ENCODE measurements around the gene SLC16A10. TPM values are rescaled to one million over a fixed set of nuclear protein-coding genes. Genes with fewer than 3 reads are reported as not detected.
"Not testable (repeated sequence)": the region's sequence is repeated elsewhere in the genome, so short reads cannot be mapped to it uniquely, and the experiment has no call there.

SLC16A10 gene
- total RNA-seq, 1 donor from 2014 or later = 0.20 TPM

DNA sequence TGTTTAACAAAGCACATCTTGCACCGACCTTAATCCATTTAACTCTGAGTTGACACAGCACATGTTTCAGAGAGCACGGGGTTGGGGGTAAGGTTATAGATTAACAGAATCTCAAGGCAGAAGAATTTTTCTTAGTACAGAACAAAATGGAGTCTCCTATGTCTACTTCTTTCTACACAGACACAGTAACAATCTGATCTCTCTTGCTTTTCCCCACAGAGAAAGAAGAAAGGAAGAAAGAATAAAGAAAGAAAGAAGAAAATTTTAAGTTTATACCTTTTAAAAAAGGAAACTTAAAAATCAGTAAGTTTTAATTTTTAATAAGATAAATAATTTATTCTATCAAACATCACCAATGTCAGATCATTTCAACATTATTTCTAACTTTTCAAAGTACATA is 168.5 kb downstream of the SLC16A10 start:
- DNase-seq (ENCODE audit: low read depth in 2 of 2) = not testable (repeated sequence)

DNA sequence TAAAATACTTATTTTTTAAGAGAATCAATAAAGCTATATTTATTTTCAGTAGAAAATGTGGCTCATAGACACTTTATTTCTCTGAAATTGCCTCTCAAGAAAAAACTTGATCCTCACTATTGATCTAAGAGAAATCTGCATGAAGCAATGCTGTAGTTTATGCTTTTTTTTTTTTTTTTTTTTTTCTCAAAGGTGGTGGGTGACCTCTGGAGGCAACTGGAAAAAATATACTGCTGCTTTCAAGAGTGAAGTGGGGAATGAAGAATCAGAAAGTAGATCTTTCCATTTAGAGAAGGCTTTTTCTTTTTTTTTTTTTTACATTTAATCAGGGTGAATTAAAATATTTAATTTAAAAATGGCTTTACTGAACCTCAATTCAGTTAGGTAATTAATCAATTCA is 169.3 kb downstream of the SLC16A10 start:
- DNase-seq (ENCODE audit: low read depth in 2 of 2) = no peak

DNA sequence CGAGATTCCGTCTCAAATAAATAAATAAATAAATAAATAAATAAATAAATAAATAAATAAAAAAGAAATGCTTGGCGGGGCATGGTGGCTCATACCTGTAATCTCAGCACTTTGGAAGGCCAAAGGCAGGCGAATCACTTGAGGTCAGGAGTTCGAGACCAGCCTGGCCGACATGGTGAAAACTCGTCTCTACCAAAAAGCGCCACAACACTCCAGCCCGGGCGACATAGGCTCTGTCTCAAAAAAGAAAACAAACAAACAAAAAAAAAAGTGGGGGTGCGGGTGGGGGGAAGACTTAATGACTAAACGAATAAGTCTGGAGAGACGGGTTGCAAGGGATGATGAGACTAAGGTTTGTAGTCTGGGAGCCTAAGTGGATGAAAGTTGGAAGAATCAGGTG is 170.7 kb downstream of the SLC16A10 start:
- DNase-seq (ENCODE audit: low read depth in 2 of 2) = no peak

DNA sequence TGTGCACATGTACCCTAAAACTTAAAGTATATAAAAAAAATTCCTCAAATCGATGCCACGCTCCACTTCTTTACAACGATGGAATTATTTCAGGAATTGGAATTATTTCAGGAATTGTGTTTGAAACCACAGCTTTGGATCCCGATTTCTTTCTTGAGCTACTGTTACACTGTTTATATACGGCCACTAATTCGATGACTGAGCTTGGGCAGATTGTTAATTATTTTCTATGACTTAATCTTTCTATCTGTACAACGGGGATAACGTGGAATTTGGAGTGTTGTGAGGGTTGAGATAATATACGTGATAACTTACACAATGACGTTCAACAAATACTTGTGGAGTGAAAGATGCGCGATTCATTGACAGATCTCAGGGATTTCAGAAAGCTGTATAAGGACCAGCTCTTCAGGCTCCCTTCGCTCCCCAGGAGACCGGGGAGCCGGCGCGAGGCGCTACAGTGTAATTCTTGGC is 171.3 kb downstream of the SLC16A10 start:
- no peak for DNase-seq (ENCODE audit: low read depth in 2 of 2)

DNA sequence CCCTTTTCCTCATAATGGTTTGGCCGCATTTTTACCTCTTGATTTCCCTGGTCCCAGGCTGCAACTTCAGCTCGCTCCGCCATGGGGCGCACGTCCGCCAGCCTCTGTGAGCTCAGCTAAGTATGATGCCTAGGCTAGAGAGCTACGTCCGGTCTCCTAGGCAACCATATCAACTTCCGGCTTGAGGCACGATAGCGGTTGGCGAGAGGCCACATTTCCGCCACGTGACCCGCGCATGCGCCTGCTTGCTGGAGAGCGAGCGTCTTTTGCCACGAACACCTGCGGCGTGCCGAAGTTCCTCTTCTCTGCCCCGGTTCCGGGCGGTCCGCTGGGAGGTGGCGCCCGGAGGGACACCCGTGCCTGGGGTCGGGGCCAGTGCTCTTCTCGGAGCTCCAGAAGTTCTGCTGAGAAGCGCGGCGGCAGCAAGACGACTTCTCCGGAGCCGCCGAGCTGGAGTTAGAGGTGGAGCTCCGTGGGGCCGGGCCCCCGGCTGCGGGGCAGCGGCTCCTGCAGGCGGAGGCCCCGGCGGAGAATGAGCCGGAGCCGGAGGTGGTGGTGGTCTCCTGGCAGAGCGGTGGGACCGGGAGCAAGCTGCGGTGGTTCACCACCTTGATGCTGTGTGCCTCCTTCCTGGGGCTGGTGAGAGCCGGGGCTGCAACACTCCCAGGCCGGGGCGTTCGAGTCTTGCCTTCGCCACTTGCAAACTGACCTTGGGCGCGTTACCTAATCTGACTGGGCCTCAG is 172.0 kb downstream of the SLC16A10 start:
- peak; percentile 100 for DNase-seq (ENCODE audit: low read depth in 2 of 2)

DNA sequence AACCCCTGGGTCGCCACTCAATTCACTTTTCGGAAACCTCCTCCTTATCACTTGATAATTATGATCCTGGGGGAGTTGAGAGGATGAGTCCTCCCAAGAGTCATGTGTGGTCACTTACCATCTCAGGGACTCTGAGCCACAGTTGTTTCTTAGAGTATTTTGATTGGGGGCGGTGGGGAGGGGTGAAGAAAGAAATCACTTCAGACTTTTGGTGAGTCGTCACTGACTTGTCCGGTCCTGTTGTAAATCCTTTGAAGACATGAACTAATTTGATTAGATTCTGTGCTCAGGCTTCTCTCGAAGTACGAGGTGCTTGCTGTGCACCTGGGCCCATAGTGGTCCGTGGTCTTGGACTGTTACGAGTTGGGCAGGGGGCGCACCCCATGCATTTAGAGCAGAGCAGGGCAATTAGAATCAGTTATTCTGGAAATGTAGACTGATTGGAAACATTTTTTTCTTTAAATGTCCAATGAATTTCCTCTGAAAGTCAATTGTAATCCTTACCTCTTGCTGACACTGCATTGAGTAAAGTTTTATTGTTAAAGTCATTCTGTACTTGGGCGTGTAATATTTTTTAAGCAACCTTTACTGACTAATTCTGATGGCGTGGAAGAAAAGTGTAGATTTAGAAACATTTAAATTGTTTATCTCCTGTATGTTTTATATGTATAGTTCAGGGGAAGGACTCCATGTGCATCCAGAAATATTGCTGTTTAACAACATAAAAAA is 173.4 kb downstream of the SLC16A10 start:
- no peak for DNase-seq (ENCODE audit: low read depth in 2 of 2)

DNA sequence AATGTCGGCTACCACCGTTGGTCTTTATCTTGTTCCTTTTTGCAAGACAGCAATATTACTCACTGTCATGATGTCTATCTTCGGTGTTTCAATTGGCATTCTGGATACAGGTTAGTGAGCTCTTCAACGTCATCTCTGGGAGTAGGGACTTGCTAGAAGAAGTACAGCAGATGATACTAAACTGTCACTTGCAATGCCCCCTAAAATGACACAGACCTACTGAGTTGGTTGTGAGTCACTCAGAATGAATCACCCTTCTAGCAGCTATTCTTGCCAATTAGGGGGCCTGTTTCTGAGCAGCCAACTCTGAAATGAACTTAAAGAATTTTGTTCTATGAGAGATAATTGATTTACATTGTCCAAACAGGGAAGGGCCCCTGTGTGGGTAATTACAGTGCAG is 176.5 kb downstream of the SLC16A10 start:
- peak; percentile 6 to 76 for DNase-seq (ENCODE audit: low read depth in 2 of 2)

DNA sequence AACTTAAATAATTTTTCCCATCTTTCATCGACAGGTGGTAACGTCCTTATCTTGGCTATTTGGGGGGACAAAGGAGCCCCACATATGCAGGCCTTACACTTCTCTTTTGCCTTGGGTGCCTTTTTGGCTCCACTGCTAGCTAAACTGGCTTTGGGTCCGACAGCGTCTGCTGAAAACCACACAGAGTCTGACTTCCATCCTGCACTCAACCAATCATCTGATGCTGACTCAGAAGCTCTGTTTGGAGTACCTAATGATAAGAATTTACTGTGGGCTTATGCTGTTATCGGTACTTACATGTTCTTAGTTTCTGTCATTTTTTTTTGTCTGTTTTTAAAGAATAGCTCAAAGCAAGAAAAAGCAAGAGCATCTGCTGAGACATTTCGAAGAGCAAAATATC is 178.5 kb downstream of the SLC16A10 start:
- DNase-seq (ENCODE audit: low read depth in 2 of 2) = no peak

DNA sequence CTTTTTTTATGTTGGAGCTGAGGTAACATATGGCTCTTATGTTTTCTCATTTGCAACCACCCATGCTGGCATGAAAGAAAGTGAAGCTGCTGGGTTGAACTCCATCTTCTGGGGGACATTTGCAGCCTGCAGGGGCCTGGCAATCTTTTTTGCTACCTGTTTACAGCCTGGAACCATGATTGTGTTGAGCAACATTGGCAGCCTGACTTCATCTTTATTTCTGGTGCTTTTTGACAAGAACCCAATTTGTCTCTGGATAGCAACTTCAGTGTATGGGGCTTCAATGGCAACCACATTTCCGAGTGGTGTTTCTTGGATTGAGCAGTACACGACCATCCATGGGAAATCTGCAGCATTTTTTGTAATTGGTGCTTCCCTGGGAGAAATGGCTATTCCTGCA is 179.0 kb downstream of the SLC16A10 start:
- DNase-seq (ENCODE audit: low read depth in 2 of 2) = no peak

DNA sequence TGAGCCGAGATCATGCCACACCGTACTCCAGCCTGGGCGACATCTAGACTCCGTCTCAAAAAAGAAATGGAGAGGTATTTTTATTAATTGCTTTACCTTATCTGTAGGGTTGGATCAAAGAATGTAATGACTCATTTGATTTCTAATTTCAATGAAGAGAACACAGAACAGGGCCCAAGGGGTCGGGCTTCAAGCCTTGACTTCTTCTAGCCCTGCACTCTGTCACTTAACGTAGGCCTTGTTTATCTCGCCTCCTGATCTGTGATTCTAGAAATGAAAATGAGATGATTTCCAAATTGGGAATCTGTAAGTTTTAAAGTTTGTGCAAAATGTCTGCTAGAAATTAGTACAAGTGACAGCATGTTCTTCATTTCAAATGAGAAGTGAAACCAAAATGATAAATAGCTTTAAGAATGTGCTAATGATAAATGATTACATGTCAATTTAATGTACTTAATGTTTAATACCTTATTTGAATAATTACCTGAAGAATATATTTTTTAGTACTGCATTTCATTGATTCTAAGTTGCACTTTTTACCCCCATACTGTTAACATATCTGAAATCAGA is 180.5 kb downstream of the SLC16A10 start:
- no peak for DNase-seq (ENCODE audit: low read depth in 2 of 2)

DNA sequence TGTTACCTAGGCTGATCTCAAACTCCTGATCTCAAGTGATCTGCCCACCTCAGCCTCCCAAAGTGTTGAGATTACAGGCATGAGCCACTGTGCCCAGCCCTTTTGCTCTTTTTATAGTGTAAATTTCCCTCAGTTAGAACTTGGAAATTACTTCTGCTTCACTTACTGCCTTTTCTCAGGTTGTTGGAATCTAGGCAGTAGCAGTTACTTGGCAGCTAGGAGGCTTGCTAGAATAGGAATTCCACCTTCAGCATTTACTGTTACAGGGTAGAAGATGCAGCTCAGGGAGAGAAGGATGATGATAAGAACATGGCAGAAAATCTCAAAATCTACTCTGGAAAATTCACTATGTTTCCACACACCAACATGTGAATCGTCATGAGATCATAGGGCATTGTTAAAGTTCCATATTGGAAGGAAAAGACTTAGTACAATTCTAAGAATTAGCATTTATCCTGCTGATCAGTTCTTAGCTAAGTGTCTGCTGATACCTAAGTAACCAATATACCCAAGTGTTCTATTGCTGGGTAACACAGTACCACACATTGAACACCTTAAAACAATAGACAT is 182.2 kb downstream of the SLC16A10 start:
- no peak for DNase-seq (ENCODE audit: low read depth in 2 of 2)

DNA sequence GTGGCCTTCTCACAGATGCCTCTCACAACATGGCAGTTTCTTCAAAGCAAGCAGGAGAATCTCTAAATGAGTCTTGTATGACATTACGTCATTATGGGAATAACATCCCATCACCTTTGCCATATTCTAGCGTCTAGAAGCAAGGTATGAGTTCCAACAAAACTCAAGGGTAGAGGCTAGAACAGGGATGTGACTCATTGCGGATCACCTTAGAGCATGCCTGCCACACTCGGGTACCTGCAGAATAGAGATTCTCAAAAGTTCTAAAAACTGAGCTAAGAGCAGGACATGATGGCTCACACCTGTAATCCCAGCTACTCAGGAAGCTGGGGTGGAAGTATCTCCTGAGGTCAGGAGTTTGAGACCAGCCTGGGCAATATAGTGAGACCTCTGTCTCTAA is 182.8 kb downstream of the SLC16A10 start:
- no peak for DNase-seq (ENCODE audit: low read depth in 2 of 2)

DNA sequence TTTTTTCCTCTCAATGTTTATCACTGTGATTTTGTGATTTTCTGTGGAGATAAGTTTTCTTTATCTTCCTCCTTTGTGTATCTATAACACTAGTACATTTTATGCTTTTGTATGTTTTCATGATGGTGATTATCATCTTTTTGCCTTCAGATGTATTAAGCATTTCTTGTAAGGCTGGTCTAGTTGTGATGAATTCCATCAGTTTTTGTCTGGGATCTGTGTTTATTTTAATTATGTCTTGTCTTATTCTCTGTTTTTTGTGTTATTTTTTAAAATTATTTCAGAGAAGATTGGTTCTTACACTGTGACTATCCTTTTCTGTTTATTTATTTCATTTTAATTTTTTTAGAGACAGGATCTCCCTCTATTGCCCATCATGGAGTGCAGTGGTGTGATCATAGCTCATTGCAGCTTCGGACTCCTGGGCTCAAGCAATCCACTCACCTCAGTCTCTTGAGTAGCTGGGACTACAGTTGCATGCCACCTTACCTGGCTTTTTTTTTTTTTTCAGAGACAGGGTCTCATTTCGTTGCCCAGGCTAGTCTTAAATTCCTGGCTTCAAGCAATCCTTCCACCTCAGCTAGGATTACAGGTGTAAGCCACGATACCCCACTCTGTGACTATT is 187.4 kb downstream of the SLC16A10 start:
- peak in 1 of 2 donors; percentile 22 for DNase-seq (ENCODE audit: low read depth in 2 of 2)

DNA sequence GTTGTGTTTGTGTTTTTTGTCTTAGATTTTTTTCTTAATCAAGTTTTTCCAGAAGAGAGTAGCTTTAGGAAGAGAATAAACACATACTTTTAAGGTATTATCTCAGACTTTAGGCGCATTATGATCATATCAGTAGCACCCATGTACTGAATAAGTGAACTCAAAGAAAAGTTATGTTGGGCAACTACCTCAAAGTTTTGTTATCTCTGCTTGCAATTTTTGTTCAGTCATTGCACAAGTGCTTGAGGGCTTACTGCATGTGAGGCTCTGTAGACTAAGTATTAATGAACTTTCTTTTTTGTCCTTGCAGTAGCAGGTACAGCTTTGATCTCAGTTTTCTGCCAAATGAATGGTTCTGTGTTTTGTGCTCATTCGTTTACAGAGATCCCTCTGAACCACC is 189.0 kb downstream of the SLC16A10 start:
- no peak for DNase-seq (ENCODE audit: low read depth in 2 of 2)

DNA sequence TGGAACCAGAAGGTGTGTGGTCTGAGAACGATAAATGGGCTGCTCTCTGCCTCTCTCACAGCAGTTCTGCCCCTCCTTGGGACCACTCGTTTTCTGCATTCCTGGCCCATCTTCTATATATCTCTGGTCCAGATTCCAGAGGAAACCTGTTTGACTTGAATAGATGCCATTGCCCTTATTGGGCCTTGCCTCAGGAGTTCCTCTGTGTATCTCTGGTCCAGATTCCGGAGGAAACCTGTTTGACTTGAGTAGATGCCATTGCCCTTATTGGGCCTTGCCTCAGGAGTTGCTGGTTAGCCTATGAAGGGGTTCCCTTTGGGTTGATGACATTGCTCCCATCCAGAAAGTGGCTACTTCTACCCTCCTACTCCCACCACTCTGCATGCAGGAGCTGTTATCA is 189.4 kb downstream of the SLC16A10 start:
- DNase-seq (ENCODE audit: low read depth in 2 of 2) = no peak

DNA sequence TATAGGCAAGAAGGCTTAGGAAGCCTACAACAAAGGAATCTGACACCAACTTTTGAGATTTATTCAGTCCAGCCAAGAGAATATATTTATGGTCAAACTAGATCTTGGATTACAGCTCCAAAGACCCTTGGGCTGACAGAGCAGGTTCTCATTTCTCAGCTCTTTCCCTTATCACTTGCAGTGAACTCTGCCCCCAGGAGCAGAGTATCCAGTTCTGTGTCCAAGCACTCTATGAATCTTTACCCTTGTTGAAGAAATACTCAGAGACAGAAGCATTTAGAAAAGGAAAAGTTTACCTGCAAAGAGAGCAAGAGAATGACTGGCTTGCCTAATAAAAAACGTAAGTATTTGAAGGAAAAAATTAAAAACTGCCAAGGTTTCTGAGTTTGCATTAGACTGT is 190.5 kb downstream of the SLC16A10 start:
- no peak for DNase-seq (ENCODE audit: low read depth in 2 of 2)

DNA sequence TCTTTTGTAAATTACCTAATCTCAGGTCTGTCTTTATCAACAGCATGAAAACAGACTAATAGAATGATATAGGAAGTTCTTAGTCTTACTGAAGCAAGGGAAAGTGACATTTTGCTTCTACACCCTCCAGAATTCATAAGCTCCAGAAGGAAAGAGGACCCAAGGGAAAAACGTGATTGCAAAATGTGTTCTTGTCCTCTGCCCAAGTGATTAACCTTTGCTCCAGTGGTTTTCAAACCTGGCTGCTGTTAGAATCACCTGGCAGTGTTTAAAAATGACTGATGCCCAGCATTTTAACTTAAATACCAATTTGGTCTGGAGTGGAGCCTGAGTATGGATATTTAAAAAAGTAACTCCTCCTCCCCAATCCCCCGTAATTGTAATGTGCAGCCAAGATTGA is 191.4 kb downstream of the SLC16A10 start:
- DNase-seq (ENCODE audit: low read depth in 2 of 2) = no peak

DNA sequence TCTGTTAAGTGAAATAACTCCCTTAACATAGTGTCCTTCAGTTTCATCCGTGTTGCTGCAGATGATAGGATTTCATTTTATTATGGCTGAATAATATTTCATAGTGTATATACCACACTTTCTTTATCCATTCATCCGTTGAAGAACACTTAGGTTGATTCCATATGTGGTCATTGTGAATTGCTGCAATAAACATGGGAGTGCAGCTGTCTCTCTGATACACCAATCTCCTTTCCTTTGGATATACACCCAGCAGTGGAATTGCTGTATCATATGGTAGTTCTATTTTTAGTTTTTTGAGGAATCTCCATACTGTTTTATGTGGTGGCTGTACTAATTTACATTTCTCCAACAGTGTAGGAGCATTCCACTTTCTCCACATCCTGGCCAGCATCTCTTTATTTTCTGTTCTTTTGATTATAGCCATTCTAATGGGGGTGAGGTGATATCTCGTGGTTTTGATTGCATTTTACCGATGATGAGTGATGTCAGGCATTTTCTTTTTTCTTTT is 193.2 kb downstream of the SLC16A10 start:
- DNase-seq (ENCODE audit: low read depth in 2 of 2) = no peak
